HL-60 (cell line): ENCODE data around the gene SLCO4A1.

Experiments used
- DNase-seq, 2 experiments: peaks; one replicate each; pipeline ENCODE4 v3.0.0-alpha.2; 2010 to 2020; ENCODE audit warnings: low read depth in 1 of 2, low spot score in 1 of 2
- H3K27ac ChIP-seq: fragments of 250-450 bp; sonication (Bioruptor Pico); replicated peaks from 2 replicates; pipeline ENCODE4 v1.5.1; 2020; ENCODE audit warnings: mild to moderate bottlenecking, moderate library complexity
- H3K27me3 ChIP-seq: fragments of 250-450 bp; sonication (Bioruptor Pico); 2 replicates; pipeline ENCODE4 v1.5.1; 2021; ENCODE audit warnings: mild to moderate bottlenecking, moderate library complexity; ENCODE audit not compliant: insufficient read depth, poor library complexity, severe bottlenecking
- H3K4me3 ChIP-seq: replicated peaks from 2 replicates; pipeline ENCODE4 v1.5.1; 2011; ENCODE audit warnings: mild to moderate bottlenecking, control low read depth, low read length; ENCODE audit not compliant: insufficient read depth
- GABPA ChIP-seq: IDR thresholded peaks from 2 replicates; pipeline ENCODE4 v1.6.1; 2012; ENCODE audit warnings: low read depth
- POLR2AphosphoS5 ChIP-seq: IDR thresholded peaks from 2 replicates; pipeline ENCODE4 v1.6.1; 2012; ENCODE audit warnings: low read depth
- SPI1 ChIP-seq: IDR thresholded peaks from 2 replicates; pipeline ENCODE4 v1.6.1; 2012; ENCODE audit warnings: low read depth, mild to moderate bottlenecking, borderline replicate concordance
- TF ChIP-seq, protein P1 (sequence below): IDR thresholded peaks from one replicate; pipeline ENCODE4 v1.5.1; 2011; ENCODE audit warnings: low read length, control low read depth, inconsistent platforms; ENCODE audit not compliant: insufficient read depth
- TF ChIP-seq, protein P2 (sequence below): IDR thresholded peaks from 2 replicates; pipeline ENCODE4 v1.6.1; 2012; ENCODE audit warnings: low read depth; ENCODE audit not compliant: insufficient replicate concordance

Gene SLCO4A1

GRCh38 chr20:62692176-62692575 is 49.9 kb downstream of the SLCO4A1 start:
- H3K27ac ChIP-seq = no peak overlapping the region
- no peak for DNase-seq
- TF ChIP-seq GABPA (no peak), POLR2AphosphoS5 (no peak), SPI1 (no peak)
- TF ChIP-seq, protein P1, sequence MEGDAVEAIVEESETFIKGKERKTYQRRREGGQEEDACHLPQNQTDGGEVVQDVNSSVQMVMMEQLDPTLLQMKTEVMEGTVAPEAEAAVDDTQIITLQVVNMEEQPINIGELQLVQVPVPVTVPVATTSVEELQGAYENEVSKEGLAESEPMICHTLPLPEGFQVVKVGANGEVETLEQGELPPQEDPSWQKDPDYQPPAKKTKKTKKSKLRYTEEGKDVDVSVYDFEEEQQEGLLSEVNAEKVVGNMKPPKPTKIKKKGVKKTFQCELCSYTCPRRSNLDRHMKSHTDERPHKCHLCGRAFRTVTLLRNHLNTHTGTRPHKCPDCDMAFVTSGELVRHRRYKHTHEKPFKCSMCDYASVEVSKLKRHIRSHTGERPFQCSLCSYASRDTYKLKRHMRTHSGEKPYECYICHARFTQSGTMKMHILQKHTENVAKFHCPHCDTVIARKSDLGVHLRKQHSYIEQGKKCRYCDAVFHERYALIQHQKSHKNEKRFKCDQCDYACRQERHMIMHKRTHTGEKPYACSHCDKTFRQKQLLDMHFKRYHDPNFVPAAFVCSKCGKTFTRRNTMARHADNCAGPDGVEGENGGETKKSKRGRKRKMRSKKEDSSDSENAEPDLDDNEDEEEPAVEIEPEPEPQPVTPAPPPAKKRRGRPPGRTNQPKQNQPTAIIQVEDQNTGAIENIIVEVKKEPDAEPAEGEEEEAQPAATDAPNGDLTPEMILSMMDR = no peak
- TF ChIP-seq, protein P2, sequence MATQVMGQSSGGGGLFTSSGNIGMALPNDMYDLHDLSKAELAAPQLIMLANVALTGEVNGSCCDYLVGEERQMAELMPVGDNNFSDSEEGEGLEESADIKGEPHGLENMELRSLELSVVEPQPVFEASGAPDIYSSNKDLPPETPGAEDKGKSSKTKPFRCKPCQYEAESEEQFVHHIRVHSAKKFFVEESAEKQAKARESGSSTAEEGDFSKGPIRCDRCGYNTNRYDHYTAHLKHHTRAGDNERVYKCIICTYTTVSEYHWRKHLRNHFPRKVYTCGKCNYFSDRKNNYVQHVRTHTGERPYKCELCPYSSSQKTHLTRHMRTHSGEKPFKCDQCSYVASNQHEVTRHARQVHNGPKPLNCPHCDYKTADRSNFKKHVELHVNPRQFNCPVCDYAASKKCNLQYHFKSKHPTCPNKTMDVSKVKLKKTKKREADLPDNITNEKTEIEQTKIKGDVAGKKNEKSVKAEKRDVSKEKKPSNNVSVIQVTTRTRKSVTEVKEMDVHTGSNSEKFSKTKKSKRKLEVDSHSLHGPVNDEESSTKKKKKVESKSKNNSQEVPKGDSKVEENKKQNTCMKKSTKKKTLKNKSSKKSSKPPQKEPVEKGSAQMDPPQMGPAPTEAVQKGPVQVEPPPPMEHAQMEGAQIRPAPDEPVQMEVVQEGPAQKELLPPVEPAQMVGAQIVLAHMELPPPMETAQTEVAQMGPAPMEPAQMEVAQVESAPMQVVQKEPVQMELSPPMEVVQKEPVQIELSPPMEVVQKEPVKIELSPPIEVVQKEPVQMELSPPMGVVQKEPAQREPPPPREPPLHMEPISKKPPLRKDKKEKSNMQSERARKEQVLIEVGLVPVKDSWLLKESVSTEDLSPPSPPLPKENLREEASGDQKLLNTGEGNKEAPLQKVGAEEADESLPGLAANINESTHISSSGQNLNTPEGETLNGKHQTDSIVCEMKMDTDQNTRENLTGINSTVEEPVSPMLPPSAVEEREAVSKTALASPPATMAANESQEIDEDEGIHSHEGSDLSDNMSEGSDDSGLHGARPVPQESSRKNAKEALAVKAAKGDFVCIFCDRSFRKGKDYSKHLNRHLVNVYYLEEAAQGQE = no peak
- H3K27me3 ChIP-seq = no peaks in the 10 kb centered on the region
- no peak overlapping the region for H3K4me3 ChIP-seq

GRCh38 chr20:62692801-62693523 is 50.7 kb downstream of the SLCO4A1 start:
- no peak overlapping the region for H3K4me3 ChIP-seq
- no peaks in the 10 kb centered on the region for H3K27me3 ChIP-seq
- TF ChIP-seq, protein P2 = no peak
- TF ChIP-seq, protein P1 = no peak
- TF ChIP-seq POLR2AphosphoS5 (no peak), SPI1 (no peak), GABPA (no peak)
- H3K27ac ChIP-seq = no peak overlapping the region
- DNase-seq = peak in 1 of 2 experiments; percentile 39

GRCh38 chr20:62693524-62693922 is 51.2 kb downstream of the SLCO4A1 start:
- TF ChIP-seq POLR2AphosphoS5 (no peak), SPI1 (no peak)
- TF ChIP-seq, protein P2 = no peak
- TF ChIP-seq, protein P1 = no peak
- Histone ChIP-seq H3K4me3 (no peak overlapping the region), H3K27ac (no peak overlapping the region), H3K27me3 (no peaks in the 10 kb centered on the region)
- no peak for DNase-seq
